Activated CD4-positive, alpha-beta T cell treated with anti-CD3 and anti-CD28 coated beads for 24 hours (primary cell): Measurements from ENCODE around the gene DERA.
"Not testable (repeated sequence)": the region's sequence is repeated elsewhere in the genome, so short reads cannot be mapped to it uniquely, and the experiment has no call there.

Source experiments
- DNase-seq, 2 donors: peaks; one replicate each; pipeline ENCODE4 v3.0.0-alpha.2; 2020; ENCODE audit warnings: low read depth in 2 of 2

DERA gene

DNA sequence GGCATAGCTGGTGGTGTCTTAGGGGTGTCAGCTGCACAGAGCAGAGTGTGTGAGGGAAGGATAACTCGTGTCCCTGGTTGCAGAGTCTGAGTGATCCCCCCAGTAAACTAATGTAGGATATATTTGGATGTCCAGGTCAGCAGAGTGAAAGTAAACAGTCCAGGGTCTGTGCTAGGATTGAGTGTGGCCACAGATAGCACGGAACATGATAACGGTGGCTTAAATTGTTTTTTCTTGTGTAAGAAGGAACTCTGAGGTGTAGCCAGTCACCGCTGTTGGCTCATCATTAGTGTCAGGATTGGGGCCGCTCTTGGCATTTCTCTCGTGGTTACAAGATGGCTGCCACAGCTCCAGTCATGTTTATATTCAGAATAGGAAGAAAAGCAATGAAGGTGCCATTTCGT lies 97.3 kb downstream of the DERA start:
- no peak for DNase-seq

DNA sequence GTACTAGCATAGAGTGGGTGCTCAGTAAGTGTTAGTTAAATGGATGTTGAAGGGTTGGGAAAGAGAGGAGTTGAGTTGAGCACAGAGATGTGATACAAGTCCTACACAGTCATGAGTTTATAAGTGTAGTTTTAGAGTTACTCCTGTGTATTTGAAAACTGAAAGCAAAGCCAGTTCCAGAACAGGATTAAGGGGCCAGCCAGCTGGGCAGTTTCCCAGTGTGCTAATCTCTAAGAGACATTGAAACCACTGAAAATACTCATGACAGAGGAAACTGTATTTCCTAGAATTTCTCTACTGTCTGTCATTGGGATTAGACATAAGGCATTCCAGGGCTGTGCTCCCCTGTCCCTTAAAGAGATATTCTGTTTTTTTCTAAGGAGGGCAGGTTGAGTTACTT lies 101.0 kb downstream of the DERA start:
- DNase-seq = no peak

DNA sequence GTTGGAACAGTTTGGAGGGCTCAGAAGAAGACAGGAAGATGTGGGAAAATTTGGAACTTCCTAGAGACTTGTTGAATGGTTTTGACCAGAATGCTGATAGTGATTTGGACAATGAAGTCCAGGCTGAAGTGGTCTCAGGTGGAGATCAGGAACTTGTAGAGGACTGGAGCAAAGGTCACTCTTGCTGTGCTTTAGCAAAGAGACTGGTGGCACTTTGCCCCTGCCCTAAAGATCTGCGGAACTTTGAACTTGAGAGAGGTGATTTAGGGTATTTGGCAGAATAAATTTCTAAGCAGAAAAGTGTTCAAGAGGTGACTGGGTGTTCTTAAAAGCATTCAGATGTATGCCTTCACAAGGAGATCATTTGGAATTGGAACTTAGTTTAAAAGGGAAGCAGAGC lies 102.6 kb downstream of the DERA start:
- not testable (repeated sequence) for DNase-seq

DNA sequence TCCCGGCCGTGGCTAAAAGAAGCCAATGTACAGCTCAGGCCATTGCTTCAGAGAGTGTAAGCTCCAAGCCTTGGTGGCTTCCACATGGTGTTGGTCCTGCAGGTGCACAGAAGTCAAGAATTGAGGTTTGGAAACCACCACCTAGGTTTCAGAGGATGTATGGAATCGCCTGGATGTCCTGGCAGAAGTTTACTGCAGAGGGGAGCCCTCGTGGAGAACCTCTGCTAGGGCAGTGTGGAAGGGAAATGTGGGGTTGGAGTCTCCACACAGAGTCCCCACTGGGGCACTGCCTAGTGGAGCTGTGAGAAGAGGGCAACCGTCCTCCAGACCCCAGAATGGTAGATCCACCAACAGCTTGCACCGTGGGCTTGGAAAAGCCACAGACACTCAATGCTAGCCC lies 103.3 kb downstream of the DERA start:
- not testable (repeated sequence) for DNase-seq

DNA sequence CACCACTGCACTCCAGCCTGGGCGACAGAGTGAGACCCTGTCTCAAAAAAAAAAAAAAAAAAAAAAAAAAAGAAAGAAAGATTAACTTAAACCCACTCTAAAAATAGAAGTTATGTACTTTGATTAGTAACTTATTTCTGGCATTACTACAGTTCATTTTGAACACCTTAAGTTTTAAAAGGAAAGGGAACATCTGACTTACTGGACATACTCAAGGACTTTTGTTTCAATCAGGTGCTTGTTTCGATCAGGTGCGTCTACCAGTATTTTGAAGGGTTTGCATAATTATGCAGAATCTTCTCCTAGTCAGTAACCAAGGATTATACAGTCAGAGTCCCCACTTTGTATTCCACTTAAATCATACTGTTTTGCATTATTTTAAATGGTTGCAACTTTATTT lies 105.6 kb downstream of the DERA start:
- DNase-seq = no peak

DNA sequence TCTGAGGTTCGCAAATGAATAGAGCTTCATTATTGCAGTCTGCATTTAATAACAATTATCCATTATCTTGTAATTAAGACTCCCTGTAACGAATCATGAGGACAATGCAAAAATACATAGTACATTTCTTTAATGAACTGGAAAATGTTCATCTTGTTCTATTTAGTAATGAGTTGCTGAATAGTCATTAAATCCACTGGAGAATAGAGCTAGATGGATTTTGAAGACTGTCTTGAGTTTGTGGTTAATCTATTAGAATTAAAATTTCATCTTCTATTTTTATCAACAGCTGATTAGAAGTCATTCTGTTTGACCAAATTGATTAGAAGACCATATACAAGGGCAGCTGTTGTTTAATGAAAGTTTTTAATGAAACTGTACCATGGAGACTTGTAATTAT lies 107.2 kb downstream of the DERA start:
- no peak for DNase-seq

DNA sequence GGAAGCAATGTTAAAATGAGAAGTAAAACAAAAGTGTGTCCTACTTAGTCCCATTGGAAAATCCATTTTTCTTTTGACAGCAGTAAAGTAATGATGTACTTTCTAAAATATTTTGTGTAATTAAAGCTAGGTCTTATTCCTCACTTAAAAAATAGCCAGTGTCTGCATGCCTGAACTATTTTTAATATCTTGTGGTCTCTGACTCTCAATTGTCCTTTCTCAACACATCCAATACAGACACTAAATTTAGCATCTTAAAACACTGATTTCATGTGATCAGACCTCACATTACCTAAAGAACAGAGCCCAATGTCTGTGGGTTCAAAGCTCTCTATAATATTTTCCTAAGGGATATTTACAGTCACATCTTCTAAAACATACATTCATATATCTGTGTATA lies 108.0 kb downstream of the DERA start:
- DNase-seq = no peak

DNA sequence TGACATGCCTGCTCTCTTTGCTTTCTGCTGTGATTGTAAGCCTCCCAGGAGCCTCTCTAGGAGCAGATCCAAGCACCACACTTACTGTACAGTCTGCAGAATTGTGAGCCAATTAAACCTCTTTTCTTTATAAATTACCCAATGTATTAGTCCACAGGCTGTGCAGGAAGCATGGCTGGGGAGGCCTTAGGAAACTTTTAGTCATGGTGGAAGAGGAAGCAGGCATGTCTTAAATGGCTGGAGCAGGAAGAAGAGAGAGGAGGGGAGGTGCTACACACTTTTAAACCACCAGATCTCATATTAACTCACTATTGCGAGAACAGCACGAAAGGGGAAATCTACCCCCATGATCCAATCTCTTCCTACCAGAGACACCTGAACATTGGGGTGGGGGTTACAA lies 108.9 kb downstream of the DERA start:
- DNase-seq = no peak

DNA sequence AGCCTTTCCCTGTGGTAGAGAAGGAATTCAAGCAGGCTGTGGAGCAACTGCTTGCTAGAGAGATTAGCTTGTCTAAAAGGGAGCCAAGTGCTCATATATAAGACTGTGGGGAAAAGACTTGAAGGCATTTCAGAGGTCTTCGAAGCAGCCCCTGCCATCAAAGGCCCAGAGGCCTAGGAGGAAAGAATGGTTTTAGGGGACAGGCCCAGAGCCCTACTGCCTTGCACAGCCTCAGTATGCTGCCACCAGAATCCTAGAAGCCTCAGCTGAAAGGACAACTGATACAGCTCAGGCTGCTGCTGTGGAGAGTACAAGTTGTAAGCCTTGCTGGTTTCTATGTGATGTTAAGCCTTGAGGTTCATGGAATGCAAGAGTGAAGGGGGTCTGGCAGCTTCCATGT lies 109.9 kb downstream of the DERA start:
- DNase-seq = no peak

DNA sequence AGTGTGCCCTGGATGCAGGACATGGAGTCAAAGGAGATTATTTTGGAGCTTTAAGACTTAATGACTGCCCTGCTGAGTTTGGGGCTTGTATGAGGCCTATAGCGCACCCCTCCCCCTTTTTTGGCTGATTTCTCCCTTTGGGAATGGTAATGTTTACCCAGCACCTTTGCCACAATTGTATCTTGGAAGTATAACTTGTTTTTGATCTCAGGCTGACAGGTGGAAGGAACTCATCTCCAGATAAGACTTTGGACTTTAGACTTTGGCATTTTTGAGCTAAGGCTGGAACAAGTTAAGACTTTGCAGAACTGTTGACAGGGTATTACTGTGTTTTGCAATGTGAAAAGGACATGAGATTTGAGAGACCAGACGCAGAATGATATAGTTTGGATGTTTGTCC lies 110.5 kb downstream of the DERA start:
- DNase-seq = no peak

DNA sequence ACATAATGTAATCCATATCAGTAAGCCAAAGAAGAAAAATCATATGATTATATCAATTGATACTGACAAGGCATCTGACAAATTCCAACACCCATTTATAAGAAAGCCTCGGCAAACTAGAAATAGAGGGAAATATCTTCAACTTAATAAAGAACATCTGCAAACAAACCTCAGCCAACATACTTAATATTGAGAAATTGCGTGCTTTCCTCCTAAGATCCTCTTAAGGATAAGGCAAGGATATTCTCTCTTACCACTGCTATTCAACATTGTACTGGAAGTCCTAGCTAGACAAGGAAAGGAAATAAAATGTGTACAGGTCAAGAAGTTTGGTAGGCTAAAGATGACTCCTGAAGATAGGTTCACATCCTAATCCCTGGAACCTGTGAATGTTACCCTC lies 115.9 kb downstream of the DERA start:
- no peak for DNase-seq

DNA sequence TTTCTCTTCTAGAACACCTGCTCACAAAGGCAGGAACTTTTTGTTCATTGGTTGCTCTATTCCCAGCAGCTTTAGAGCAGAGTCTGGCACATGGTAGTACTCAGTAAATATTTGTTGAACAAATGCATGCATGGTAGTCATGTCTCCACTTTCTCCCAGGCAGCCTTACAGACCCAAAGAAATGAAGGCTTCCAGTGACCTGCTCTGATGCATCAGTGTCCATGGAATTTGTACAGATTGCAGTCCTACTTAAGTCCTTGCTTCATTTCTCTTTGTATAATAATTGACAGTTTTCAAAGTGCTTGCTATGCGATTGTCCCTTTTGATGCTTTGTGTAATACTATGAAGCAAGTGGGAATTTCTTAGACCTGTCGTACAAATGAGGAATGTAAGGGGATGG lies 119.6 kb downstream of the DERA start:
- no peak for DNase-seq

DNA sequence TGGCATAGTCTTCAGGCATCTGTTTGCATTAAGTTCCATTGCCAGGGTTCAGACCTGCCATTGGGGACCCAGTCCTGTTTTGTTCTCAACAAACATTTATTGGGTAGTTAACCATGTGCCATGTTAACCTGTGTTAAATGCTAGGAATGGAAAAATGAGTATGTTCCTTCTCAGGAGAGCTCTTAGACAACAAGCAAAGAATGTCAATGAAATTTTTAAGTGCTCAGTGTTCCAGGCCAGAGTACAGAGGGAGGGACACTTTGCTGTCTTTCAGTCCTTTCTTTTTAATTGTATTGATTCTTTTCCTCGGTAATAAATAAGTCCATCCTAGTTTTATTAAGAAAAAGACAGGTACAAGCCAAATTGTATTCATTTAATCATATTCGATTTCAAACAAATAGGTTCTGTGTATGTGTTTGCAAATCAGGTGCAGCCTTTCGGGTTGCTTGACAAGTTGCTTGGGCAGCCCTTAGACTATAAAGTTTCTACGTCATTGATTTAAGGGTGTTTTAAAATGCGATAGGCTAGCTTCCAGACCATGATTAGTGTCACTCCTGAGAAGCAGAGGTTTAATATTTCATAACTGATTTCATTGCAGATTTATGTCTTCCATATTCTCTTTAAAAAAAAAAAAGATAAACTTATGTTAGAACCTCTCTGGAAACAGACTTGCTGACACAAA lies 123.1 kb downstream of the DERA start:
- no peak for DNase-seq

DNA sequence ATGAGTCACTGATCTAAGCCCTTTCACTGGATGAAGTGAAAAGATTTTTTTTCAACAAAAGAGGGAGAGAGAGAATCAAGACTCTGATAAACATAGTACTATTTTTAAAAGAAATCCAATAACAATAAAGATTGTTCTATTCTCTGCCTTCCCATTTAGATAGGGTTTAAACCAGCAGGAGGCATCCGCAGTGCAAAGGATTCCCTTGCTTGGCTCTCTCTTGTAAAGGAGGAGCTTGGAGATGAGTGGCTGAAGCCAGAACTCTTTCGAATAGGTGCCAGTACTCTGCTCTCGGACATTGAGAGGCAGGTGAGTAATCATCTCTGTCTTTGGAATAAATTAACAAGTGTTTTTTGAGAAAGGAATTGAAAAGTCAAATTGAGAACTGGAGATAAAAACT lies 124.9 kb downstream of the DERA start:
- DNase-seq = no peak

DNA sequence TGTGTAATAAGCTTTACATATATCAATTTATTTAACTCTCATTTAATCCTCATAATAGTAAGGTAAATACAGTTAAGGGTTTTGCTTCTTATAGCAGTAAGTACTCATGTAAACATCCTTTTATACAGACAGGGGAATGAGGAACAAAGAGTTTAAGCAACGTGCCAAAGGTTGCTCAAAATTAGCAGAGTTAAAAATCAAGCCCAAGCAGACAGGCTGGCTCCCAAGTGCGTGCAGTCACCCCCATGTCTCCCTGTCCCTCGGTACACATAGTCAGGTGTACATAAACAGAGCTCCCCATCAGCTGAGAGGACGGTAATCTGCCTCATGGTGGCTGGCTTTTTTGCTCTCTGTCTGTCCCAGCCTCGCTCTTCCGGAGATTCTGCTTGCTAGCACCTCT lies 126.4 kb downstream of the DERA start:
- no peak for DNase-seq

DNA sequence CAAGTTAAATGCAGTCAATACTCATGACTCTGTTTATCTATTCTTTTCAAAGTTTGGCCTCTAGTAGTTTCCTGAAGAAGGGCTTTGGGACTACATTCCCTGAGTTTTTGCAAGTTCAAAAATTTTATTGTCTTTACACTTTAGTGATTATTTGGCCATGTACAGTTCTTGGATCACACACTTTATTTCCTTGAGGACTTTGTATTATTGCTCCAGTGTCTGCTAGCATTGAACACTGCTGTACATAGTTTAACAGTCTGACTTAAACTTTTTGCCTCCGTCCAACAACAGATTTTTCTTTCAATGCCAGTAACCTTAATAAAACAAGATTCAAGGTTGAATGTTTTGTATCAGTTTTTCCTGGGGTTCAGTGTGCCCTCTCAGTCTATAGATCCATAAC lies 132.3 kb downstream of the DERA start:
- no peak for DNase-seq

DNA sequence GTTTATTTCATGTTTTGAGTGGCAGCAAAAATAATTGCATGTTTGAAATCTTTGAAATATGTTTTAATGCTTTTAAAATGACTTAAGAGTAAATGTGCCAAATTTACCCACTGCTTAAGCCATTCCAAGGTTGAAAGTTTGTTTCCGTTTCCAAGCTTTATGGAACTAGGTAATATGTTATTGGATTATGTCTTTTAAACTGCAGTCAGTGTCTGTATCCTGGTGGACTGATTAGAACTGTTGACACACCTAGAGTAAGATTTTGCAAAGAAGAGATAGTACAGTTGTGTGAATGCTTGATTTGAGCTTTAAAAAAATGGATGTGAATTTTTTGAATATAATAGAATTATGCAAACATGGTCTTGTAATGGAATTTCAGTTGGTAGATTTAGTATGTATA lies 135.1 kb downstream of the DERA start:
- DNase-seq = no peak

DNA sequence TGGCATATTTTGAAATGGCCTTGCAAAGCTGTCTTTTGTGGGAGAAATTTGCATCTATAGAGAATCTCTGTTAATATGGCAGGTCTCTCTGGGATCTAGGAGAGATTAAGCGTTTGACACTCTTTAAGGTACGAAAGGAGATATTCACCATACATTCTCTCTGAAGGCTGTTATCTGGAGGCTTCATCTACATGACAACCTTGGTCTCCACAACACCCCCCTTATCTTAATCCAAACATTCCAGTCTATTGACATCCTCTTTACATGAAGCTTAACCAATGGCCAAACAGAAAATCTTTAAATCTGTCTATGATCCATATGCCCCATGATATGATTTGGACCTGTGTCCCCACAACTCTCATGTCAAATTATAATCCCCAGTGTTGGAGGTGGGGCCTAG lies 137.4 kb downstream of the DERA start:
- no peak for DNase-seq

DNA sequence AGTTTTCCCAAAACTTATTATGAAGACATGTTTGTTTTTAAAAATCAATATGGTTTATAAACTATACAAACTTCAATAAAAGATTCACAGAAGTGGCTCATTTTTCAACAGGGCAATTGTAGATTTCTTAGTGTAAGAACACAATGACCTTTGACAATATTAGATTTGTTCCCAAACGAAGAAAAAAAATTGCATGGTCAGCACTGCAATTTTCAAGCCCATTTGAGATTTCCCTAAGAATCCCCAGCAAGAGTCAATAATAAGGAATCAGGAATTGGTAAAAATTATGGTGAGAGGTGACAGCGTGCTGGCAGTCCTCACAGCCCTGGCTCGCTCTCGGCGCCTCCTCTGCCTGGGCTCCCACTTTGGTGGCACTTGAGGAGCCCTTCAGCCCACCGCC lies 145.8 kb downstream of the DERA start:
- DNase-seq = no peak

DNA sequence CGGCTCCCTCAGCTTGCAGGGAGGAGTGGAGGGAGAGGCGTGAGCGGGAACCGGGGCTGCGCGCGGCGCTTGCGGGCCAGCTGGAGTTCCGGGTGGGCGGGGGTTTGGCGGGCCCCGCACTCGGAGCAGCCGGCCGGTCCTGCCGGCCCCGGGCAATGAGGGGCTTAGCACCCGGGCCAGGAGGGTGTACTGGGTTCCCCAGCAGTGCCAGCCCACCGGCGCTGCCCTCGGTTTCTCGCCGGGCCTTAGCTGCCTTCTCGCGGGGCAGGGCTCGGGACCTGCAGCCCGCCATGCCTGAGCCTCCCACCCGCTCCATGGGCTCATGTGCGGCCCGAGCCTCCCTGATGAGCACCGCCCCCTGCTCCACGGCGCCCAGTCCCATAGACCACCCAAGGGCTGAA lies 146.2 kb downstream of the DERA start:
- DNase-seq = not testable (repeated sequence)

DNA sequence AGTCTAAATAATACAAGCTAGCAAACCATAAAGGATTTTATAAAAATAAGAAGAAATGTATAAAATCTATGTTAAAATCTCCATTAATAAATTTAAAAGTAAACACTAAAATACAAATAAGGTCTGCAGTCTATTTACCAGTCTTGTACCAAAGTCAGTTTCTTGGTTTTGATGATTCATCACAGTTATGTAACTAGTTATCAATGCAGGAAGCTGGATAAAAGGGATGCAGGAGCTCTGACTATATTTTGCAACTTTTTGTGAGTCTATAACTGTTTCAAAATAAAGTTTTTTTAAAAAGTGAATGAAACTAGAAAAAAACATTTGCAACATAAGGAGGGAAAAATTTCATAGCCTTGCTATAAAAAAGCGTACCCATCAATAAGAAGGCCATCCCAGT lies 151.5 kb downstream of the DERA start:
- DNase-seq = no peak

DNA sequence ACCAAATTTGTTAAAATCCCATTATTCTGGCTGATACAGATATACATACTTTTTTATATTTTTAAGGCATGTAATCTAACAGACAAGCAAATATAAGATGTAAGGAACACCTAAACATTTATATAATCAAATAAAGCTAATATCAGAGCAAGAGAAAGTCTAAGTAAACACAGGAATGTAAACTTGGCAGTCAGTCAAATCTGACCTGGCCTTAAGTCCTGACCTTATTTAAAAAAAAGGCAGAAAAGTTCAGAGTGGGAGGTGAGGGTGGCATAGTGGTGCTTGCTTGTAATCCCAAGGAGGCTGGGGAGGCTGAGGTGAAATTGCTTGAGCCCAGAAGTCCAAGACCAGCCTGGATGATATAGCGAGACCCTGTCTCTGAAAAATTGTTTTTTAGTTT lies 152.6 kb downstream of the DERA start:
- DNase-seq = no peak

DNA sequence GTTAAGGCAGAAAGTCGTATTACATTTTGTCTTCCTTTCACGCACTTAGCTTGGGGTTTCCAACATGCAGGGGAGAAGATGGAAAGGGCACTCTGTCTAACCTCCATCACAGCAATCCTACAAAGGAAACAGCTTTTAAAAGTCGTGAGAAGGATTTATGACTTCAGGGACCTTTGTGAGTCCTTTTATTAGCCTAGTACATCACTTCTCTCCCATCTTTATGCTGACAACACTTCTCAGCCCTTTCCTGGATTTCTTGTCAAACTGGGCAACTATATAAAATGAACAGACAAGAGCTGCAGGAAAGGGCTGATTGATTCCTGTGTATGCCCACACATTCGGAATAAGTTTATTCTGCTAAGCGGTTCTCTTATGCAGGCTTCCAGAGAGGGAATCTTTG lies 159.0 kb downstream of the DERA start:
- DNase-seq = no peak

DNA sequence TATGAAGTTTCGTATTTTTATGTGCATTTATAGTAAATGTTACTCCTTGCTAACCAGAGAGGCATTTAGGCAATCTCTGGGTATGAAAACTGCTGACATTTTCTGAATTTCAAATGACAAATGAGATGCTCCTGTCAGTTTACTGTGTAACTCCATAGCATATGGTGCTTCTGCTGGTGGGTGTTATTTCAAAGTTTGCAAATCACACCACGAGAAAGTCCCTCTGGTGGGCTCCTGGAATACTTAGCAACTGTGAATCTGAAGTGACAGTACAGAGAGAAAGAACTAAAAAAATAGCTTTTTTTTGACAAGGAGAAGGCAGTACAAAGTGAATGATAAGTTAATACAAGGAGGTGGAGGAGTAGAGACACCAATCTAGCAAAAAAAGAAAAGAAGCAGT lies 161.5 kb downstream of the DERA start:
- no peak for DNase-seq

DNA sequence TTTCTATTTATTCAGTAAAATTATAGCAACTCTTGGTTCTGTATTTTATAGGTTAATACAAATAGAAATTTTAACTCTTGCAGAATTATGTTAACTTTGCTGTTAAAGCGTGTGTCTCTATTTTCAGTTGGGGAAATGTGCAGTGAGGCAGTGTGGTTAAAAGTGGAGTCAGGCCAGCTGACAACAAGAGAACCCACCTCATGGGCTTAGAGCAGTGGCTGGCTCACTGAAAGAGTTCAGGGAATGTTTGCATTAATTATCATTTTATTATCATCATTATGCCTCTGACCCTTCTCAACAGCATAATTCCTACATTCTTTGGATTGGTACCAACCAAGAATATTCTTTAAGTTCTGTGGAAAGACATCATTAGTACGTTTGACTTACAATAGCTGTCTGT lies 163.8 kb downstream of the DERA start:
- no peak for DNase-seq
